GM21381 (cell line): Measurements from ENCODE around the gene ZMAT5.

Experiments
- ATAC-seq: cut with Tn5 transposase; IDR thresholded peaks from one replicate; pipeline ENCODE4 v1.9.1; 2021; ENCODE audit warnings: mild to moderate bottlenecking, moderate library complexity; ENCODE audit not compliant: unreplicated experiment

The ZMAT5 gene

DNA sequence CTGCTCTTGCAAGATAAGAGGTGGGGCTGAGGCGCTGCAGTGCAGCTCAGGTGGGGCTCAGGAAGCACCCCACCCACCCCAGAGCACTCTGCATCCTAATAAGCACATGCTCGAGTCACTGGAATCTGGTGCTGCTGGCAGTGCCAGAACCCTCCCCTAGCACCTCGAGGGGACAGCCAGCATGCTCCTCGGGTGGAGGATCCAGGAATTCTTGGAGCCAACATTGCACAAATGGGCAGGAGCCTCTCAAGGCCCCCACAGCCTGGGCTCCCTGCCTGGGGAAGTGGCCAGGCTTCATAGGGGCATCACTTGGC, 74.5 kb downstream of the ZMAT5 start:
- ATAC-seq = no peak

DNA sequence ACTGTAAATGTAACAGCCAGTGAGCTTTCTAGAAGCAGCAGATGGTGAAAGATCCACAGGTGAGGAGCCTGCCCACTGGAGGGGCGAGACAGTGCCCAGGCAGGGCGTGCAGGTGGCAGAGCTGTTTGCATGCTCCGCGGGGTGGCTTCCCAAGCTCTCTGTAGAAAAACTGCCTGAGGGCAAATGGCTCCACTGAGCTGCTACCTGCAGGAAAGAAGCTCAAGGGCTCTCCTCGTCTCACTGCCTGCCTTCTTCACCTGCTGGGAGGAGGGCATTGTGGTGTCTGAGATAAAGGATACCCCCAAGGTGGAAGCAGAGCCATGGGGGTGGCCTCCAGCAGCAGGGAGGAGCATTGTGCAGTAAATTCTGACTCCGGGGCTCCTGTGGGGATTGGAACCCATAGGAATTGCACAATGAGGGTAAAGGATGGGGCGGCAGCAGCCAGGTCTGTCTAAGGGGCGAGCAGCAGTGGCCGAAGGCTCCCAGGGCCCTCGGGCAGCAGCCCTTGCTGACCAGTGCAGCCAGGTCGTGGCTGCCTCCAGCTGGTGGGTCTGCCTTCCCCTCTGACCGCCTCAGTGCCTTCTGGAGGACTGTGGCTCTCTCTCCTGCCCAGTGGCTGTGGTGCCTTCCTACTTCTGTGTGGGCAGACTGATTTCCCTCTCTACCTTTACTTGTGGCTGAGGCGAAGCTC, 75.0 kb downstream of the ZMAT5 start:
- ATAC-seq = no peak

DNA sequence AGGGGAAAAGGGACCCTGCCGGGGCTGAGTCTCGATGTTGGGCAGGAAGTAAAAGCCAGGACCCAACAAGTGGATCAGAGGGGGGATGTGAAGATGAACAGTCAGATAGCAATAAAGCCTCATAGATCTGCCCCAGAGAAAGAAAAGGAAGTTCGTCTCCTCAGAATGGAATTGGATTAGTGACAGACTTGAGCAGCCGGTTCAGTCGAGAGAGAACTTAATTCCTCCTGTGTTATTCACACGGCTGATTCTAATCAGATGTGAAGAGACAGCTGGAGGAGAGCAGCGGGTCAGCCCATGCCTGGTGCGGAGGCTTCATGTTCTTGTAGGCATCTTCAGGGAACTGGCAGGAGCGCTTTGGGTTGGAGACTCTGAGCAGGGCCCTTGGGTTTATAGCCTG, 76.3 kb downstream of the ZMAT5 start:
- no peak for ATAC-seq

DNA sequence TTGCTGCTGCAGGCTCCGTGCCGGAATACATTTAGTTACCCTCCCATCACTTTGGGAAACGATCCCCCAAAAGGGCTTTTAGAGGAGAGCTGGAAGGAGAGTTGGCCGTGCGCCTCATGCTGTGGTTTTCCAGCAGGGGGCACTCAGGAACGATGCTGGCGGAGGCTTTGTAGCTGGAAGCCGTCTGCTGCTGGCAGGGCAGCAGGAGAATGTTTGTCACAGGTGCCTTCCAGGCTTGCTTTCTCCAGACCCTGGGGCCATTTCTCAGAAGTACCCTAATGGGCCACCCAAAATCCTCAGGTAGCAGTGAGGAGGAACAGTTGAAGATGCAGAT, 77.0 kb downstream of the ZMAT5 start:
- ATAC-seq = no peak

DNA sequence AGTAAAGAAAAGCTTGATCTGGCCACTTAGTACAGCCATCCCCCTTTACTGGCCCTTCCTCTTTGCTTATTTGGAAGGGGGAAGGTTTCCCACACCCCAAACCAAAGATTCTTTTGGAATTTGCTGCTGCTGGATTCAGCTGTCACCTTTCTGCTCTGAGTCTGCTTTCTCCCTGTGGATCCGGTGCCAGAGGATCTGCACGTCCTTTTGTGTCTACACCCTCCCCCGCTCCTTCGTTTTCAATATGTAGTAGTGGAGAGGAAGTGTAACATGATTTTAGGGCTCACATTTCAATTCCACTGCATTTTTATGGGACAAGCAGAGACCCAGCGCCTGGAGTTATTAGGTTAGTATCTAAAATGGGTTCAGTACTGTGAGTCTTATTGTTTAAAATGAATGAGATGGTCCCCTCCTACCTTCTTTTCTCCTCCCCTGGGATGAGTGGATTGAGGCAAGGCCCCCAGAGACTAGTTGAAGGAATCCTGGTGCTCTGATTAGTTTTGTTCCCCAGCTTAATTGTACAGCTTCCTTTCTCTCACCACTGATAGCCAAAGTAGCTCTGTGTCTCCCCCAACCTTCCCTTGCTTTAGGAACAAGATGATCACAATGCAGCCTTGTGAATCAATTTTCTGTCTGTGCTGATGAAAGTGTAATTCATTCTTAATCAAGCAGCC, 77.5 kb downstream of the ZMAT5 start:
- ATAC-seq = no peak

DNA sequence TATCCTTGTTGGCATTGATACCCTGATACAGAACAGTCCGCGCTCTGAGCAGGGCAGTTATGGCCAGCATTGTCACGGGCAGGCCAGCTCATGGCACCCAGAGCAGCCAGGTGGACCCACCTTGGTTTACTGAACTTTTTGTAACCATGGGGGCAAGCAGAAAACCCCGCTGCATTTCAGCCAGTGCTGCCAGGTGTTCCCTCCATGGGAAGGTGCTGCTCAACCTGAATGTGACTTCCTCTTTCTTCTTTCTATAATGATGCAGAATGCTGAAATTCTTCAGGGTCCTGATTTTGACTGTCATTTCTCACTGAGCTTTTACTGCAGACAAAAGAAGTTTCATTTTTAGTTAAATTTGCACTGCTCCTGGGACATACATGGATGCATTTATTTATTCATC, 82.6 kb downstream of the ZMAT5 start:
- ATAC-seq = no peak

DNA sequence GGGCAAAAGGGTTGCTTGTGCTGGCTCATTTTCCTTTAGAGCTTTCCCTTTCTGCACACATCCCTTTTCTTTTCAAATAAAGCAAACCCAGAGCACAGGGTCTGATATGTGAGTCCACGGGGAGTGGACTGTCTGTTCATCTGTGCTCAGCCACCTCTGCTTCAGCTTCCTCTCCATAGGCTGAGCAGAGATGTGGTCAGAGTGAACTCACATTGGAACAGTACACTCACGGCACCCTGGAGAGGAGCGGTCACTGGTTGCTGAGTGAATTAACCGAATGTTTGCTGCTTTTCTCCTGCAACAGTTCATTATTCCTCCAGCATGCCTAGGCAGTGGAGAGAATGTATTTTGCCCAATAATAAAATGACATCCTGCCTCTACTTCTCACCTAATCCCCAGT, 83.3 kb downstream of the ZMAT5 start:
- no peak for ATAC-seq
